Type B pancreatic cell (in vitro differentiated cells): ENCODE data around the gene LYL1. TPM values are rescaled to one million over a fixed set of nuclear protein-coding genes. Genes with fewer than 3 reads are reported as not detected.

Source experiments
- DNase-seq: peaks from one replicate; pipeline ENCODE4 v3.0.0; 2021; ENCODE audit warnings: mixed read lengths; ENCODE audit not compliant: unreplicated experiment; ENCODE audit errors: extremely low spot score
- H3K27ac Mint-ChIP-seq: 2 replicates; pipeline ENCODE4 v1.8.0; 2021; ENCODE audit warnings: mild to moderate bottlenecking, mixed read lengths
- H3K27me3 Mint-ChIP-seq: 2 replicates; pipeline ENCODE4 v1.8.0; 2021; ENCODE audit warnings: mixed read lengths
- H3K36me3 Mint-ChIP-seq: 2 replicates; pipeline ENCODE4 v1.8.0; 2021; ENCODE audit warnings: mixed read lengths
- H3K4me1 Mint-ChIP-seq: one replicate; pipeline ENCODE4 v1.8.0; 2021; ENCODE audit warnings: mixed read lengths; ENCODE audit not compliant: unreplicated experiment
- H3K4me3 Mint-ChIP-seq: 2 replicates; pipeline ENCODE4 v1.8.0; 2021; ENCODE audit warnings: mild to moderate bottlenecking, mixed read lengths
- H3K9me3 Mint-ChIP-seq: 2 replicates; pipeline ENCODE4 v1.8.0; 2021; ENCODE audit warnings: mixed read lengths
- CTCF ChIP-seq: fragments of 200-600 bp; sonication (generic); conservative IDR thresholded peaks from 2 replicates; pipeline ENCODE4 v1.5.0; 2021; ENCODE audit warnings: antibody characterized with exemption, mild to moderate bottlenecking
- total RNA-seq: library from RNA; stranded (reverse); gene quantifications from 2 replicates; pipeline ENCODE4 v1.2.1, GENCODE V29; 2021; ENCODE audit warnings: low replicate concordance

The LYL1 gene
- total RNA-seq, 1 donor from 2014 or later: 0.19 TPM

- no peaks in the 10 kb centered on the region for H3K9me3 Mint-ChIP-seq
- H3K4me1 Mint-ChIP-seq: peaks cover 50% of the 10 kb centered on the region
- no peak for TF ChIP-seq CTCF
- H3K36me3 Mint-ChIP-seq: no peaks in the 10 kb centered on the region
- no peak overlapping the region for H3K27ac Mint-ChIP-seq
- no peak for DNase-seq
- peak overlapping the region; percentile 66 for H3K4me3 Mint-ChIP-seq
- peaks cover 80% of the 10 kb centered on the region for H3K27me3 Mint-ChIP-seq
Measured at GRCh38 chr19:13053761-13054625, 48.7 kb downstream of the LYL1 start.

DNA sequence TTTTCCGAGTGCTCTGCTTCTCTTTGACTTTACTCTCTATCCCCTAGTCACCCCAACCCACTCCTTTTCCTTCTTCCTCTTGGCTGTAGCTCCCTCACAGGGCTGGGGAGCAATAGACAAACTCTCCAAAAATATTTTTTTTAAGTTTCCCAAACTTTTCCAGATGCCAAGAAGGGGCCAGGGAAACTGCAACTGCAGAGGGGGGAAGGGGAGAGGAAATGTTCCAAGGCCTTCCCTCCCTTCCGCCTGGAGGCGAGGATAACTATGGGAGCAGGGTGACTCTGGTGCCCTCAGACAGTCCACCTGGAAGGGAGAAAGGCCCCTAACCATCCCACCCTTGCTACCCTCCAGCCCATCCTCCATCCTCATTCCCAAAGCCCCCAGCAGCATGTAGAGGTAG is 49.4 kb downstream of the LYL1 start:
- Mint-ChIP-seq H3K9me3 (no peaks in the 10 kb centered on the region), H3K36me3 (no peaks in the 10 kb centered on the region), H3K27me3 (peaks cover 75% of the 10 kb centered on the region), H3K4me1 (peaks cover 45% of the 10 kb centered on the region), H3K27ac (peak overlapping the region; percentile 11), H3K4me3 (peak overlapping the region; percentile 36)
- TF ChIP-seq CTCF: no peak
- DNase-seq: no peak

DNA sequence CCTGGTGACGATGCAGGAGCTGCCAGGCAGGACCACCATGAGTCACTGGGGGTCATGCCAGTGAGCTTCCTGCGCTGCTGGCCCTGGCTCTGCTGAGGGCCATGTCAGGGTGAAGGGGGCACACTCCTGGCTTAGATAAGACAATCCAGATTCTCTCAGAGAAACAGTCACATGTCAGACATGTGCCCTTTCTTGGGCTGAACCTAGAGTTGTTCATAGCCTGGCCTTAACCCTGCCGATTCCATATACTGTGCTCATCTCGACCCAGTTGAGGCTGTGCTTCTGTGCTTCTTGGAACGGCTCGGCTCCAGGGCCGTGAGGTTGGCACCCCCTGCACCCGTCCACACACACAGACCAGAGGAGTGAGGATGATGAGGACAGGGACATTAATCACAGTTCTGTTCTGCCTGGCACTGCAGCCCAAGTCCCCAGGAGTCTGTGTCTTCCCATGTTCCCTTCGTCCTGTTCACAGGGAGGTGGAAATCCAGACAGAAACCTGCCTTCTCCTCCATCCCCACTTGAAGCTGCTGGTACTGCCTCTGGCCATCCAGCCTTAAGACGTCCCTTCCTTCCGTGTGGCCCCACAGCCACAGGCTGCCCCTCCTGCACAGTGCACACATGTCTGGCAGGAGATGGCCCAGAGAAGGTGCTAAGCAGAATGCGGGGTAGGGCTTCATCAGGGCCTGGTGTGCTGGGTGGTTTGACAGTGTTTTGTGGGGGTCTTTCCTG is 50.0 kb downstream of the LYL1 start:
- peaks cover 75% of the 10 kb centered on the region for H3K27me3 Mint-ChIP-seq
- no peak for TF ChIP-seq CTCF
- no peak for DNase-seq
- H3K36me3 Mint-ChIP-seq: no peaks in the 10 kb centered on the region
- H3K4me1 Mint-ChIP-seq: peaks cover 45% of the 10 kb centered on the region
- no peaks in the 10 kb centered on the region for H3K9me3 Mint-ChIP-seq
- H3K4me3 Mint-ChIP-seq: peak overlapping the region; percentile 31
- H3K27ac Mint-ChIP-seq: peak overlapping the region; percentile 11

- no peaks in the 10 kb centered on the region for H3K36me3 Mint-ChIP-seq
- H3K27ac Mint-ChIP-seq: peak overlapping the region; percentile 40
- TF ChIP-seq CTCF: no peak
- no peaks in the 10 kb centered on the region for H3K9me3 Mint-ChIP-seq
- DNase-seq: peak; percentile 79
- peak overlapping the region; percentile 81 for H3K4me3 Mint-ChIP-seq
- H3K27me3 Mint-ChIP-seq: peaks cover 79% of the 10 kb centered on the region
- peaks cover 45% of the 10 kb centered on the region for H3K4me1 Mint-ChIP-seq
Measured at GRCh38 chr19:13051557-13052165, 51.0 kb downstream of the LYL1 start.

DNA sequence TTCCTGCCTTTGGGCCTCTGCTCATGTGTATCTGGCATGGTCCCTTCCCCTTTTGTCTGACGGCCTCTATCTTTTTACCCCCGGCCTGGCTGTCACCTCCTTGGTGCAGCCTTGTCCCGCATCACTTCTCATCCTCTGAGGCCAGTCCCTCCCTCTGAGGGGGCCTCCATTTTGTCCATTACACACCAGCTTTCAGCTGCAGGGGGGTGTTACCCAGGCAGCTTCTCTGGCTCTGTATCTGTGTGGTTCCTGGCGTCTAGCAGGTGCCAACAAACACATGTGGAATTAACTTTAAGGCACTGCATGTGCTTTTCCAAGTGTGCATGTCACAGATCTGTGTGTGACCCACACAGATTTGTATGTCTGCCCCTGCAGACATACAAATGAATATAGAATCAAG is 52.4 kb downstream of the LYL1 start:
- no peak overlapping the region for H3K27ac Mint-ChIP-seq
- H3K27me3 Mint-ChIP-seq: peaks cover 82% of the 10 kb centered on the region
- no peaks in the 10 kb centered on the region for H3K9me3 Mint-ChIP-seq
- no peak for DNase-seq
- no peak overlapping the region for H3K4me3 Mint-ChIP-seq
- peaks cover 41% of the 10 kb centered on the region for H3K4me1 Mint-ChIP-seq
- no peak for TF ChIP-seq CTCF
- H3K36me3 Mint-ChIP-seq: no peaks in the 10 kb centered on the region

Other genes with a start within 250 kb of the LYL1 start
- gene DNASE2, start 221.4 kb downstream of the LYL1 start, total RNA-seq: 17.9 and 24.6 TPM in 2 replicates
- gene KLF1, start 215.7 kb downstream of the LYL1 start, total RNA-seq: not detected in 2 replicates
- gene GCDH, start 211.7 kb downstream of the LYL1 start, total RNA-seq: 29.7 and 46.8 TPM in 2 replicates
- gene SYCE2, start 183.6 kb downstream of the LYL1 start, total RNA-seq: 1.8 TPM in 1 of 2 replicates, not detected in the other
- gene FARSA, start 169.1 kb downstream of the LYL1 start, total RNA-seq: 67.5 and 68.5 TPM in 2 replicates
- 1,188 and 1,294 TPM in 2 replicates for gene CALR, start 164.2 kb downstream of the LYL1 start, total RNA-seq
- 77.1 and 82.3 TPM in 2 replicates for gene RAD23A, start 157.0 kb downstream of the LYL1 start, total RNA-seq
- gene GADD45GIP1, start 145.6 kb downstream of the LYL1 start, total RNA-seq: 23.1 and 24.8 TPM in 2 replicates
- gene DAND5, start 133.3 kb downstream of the LYL1 start, total RNA-seq: not detected in 2 replicates
- gene NFIX, start 107.4 kb downstream of the LYL1 start, total RNA-seq: 4.2 and 12.4 TPM in 2 replicates
- 48.1 and 69.7 TPM in 2 replicates for gene TRMT1, start 13.9 kb upstream of the LYL1 start, total RNA-seq
- 66.8 and 77.9 TPM in 2 replicates for gene NACC1, start 15.4 kb upstream of the LYL1 start, total RNA-seq
- gene STX10, start 47.5 kb upstream of the LYL1 start, total RNA-seq: 45.2 and 46.8 TPM in 2 replicates
- gene IER2, start 47.6 kb upstream of the LYL1 start, total RNA-seq: 103 and 322 TPM in 2 replicates